Measurements from ENCODE around the gene PDE9A.

Gene PDE9A

GRCh38 chr21:42756580-42757250 lies 103.3 kb downstream of the PDE9A start:
- DNase-seq (ENCODE audit: insufficient read length): no peak
- TF ChIP-seq POLR2AphosphoS5 (IDR thresholded peaks at IDR 0.05; ENCODE audit: low read depth, low read length) (no peak), POLR2A (IDR thresholded peaks at IDR 0.05; ENCODE audit: low read depth, low read length) (no peak), TAF1 (IDR thresholded peaks at IDR 0.05; ENCODE audit: borderline replicate concordance, low read depth, low read length) (no peak)
- FAIRE-seq: no peak

- TF ChIP-seq TAF1 (IDR thresholded peaks at IDR 0.05; ENCODE audit: borderline replicate concordance, low read depth, low read length): no peak
- TF ChIP-seq POLR2A (IDR thresholded peaks at IDR 0.05; ENCODE audit: low read depth, low read length): no peak
- no peak for TF ChIP-seq POLR2AphosphoS5 (IDR thresholded peaks at IDR 0.05; ENCODE audit: low read depth, low read length)
- FAIRE-seq: no peak
- no peak for DNase-seq (ENCODE audit: insufficient read length)
Observed at GRCh38 chr21:42757422-42757821, 104.0 kb downstream of the PDE9A start.

- DNase-seq (ENCODE audit: insufficient read length) (no peak), FAIRE-seq (no peak)
- no peak for TF ChIP-seq POLR2AphosphoS5 (IDR thresholded peaks at IDR 0.05; ENCODE audit: low read depth, low read length)
- no peak for TF ChIP-seq TAF1 (IDR thresholded peaks at IDR 0.05; ENCODE audit: borderline replicate concordance, low read depth, low read length)
- no peak for TF ChIP-seq POLR2A (IDR thresholded peaks at IDR 0.05; ENCODE audit: low read depth, low read length)
Observed at GRCh38 chr21:42757826-42758655, 104.6 kb downstream of the PDE9A start.

- DNase-seq (ENCODE audit: insufficient read length) (no peak), FAIRE-seq (no peak)
- TF ChIP-seq POLR2AphosphoS5 (IDR thresholded peaks at IDR 0.05; ENCODE audit: low read depth, low read length): no peak
- no peak for TF ChIP-seq TAF1 (IDR thresholded peaks at IDR 0.05; ENCODE audit: borderline replicate concordance, low read depth, low read length)
- TF ChIP-seq POLR2A (IDR thresholded peaks at IDR 0.05; ENCODE audit: low read depth, low read length): no peak
Observed at GRCh38 chr21:42758721-42759593, 105.5 kb downstream of the PDE9A start.

GRCh38 chr21:42759594-42759927 lies 106.1 kb downstream of the PDE9A start:
- TF ChIP-seq POLR2AphosphoS5 (IDR thresholded peaks at IDR 0.05; ENCODE audit: low read depth, low read length) (no peak), POLR2A (IDR thresholded peaks at IDR 0.05; ENCODE audit: low read depth, low read length) (no peak), TAF1 (IDR thresholded peaks at IDR 0.05; ENCODE audit: borderline replicate concordance, low read depth, low read length) (no peak)
- FAIRE-seq: no peak
- DNase-seq (ENCODE audit: insufficient read length): no peak

GRCh38 chr21:42760361-42760950 lies 107.0 kb downstream of the PDE9A start:
- FAIRE-seq: no peak
- DNase-seq (ENCODE audit: insufficient read length): no peak
- TF ChIP-seq POLR2A (IDR thresholded peaks at IDR 0.05; ENCODE audit: low read depth, low read length): no peak
- TF ChIP-seq TAF1 (IDR thresholded peaks at IDR 0.05; ENCODE audit: borderline replicate concordance, low read depth, low read length): no peak
- TF ChIP-seq POLR2AphosphoS5 (IDR thresholded peaks at IDR 0.05; ENCODE audit: low read depth, low read length): no peak

GRCh38 chr21:42760951-42761751 lies 107.7 kb downstream of the PDE9A start:
- no peak for TF ChIP-seq TAF1 (IDR thresholded peaks at IDR 0.05; ENCODE audit: borderline replicate concordance, low read depth, low read length)
- no peak for TF ChIP-seq POLR2AphosphoS5 (IDR thresholded peaks at IDR 0.05; ENCODE audit: low read depth, low read length)
- TF ChIP-seq POLR2A (IDR thresholded peaks at IDR 0.05; ENCODE audit: low read depth, low read length): no peak
- FAIRE-seq: no peak
- no peak for DNase-seq (ENCODE audit: insufficient read length)

- FAIRE-seq: no peak
- no peak for DNase-seq (ENCODE audit: insufficient read length)
- no peak for TF ChIP-seq POLR2A (IDR thresholded peaks at IDR 0.05; ENCODE audit: low read depth, low read length)
- TF ChIP-seq TAF1 (IDR thresholded peaks at IDR 0.05; ENCODE audit: borderline replicate concordance, low read depth, low read length): no peak
- TF ChIP-seq POLR2AphosphoS5 (IDR thresholded peaks at IDR 0.05; ENCODE audit: low read depth, low read length): no peak
Observed at GRCh38 chr21:42761776-42762335, 108.4 kb downstream of the PDE9A start.

- no peak for TF ChIP-seq POLR2A (IDR thresholded peaks at IDR 0.05; ENCODE audit: low read depth, low read length)
- no peak for TF ChIP-seq TAF1 (IDR thresholded peaks at IDR 0.05; ENCODE audit: borderline replicate concordance, low read depth, low read length)
- no peak for TF ChIP-seq POLR2AphosphoS5 (IDR thresholded peaks at IDR 0.05; ENCODE audit: low read depth, low read length)
- DNase-seq (ENCODE audit: insufficient read length): no peak
- no peak for FAIRE-seq
Observed at GRCh38 chr21:42763581-42764442, 110.4 kb downstream of the PDE9A start.

All from GM12892 (cell line).